ENCODE data around the gene PRKCQ.

DNA sequence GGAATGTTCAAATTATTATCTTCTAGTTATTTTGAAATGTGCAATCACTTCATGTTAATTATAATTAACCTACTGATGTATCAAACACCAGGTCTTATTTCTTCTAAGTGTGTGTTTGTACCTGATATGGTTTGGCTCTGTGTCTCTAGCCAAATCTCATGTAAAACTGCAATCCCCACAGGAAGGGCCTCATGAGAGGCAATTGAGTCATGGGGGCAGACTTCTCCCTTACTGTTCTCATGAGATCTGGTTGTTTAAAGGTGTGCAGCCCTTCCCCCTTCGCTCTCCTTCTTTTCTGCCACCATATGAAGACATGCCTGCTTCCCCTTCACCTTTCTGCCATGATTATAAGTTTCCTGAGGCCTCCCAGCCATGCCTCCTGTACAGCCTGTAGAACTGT is 18.6 kb upstream of the PRKCQ start:
- no peak for TF ChIP-seq POLR2A (IDR thresholded peaks at IDR 0.05)
- TF ChIP-seq, protein P1, sequence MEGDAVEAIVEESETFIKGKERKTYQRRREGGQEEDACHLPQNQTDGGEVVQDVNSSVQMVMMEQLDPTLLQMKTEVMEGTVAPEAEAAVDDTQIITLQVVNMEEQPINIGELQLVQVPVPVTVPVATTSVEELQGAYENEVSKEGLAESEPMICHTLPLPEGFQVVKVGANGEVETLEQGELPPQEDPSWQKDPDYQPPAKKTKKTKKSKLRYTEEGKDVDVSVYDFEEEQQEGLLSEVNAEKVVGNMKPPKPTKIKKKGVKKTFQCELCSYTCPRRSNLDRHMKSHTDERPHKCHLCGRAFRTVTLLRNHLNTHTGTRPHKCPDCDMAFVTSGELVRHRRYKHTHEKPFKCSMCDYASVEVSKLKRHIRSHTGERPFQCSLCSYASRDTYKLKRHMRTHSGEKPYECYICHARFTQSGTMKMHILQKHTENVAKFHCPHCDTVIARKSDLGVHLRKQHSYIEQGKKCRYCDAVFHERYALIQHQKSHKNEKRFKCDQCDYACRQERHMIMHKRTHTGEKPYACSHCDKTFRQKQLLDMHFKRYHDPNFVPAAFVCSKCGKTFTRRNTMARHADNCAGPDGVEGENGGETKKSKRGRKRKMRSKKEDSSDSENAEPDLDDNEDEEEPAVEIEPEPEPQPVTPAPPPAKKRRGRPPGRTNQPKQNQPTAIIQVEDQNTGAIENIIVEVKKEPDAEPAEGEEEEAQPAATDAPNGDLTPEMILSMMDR (IDR thresholded peaks at IDR 0.05) = no peak

All from testis (tissue), 2 donors.